ENCODE results near the gene GLCCI1. TPM values are rescaled to one million over a fixed set of nuclear protein-coding genes. Genes with fewer than 3 reads are reported as not detected.

GLCCI1 gene
- total and polyA plus RNA-seq, 2 of the 13 experiments (the other 11 are each of a cell fraction or from before 2014, with no cell fraction given): 1.3 to 1.7 TPM

DNA sequence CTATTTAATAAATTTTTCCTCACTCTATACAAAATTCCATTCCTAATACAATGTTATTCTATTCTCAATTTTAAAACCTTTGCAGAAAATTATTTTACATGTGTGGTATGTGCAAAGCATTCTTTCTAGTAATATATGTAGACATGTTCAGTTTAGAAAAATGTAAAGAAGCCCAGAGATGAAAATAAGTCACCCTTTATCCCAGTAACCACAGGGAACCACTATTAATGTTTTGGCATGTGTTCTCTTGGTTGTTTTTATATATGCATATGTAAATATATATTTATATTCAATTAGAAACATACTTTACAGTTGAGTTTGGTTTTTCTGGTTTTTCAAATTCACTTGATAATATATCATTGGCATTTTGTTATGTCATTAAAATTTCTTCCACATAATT, 14.8 kb upstream of the GLCCI1 start (continued):
- TF ChIP-seq ATAD3A (CRISPR knock-in tag; IDR thresholded peaks at IDR 0.05): no peak

DNA sequence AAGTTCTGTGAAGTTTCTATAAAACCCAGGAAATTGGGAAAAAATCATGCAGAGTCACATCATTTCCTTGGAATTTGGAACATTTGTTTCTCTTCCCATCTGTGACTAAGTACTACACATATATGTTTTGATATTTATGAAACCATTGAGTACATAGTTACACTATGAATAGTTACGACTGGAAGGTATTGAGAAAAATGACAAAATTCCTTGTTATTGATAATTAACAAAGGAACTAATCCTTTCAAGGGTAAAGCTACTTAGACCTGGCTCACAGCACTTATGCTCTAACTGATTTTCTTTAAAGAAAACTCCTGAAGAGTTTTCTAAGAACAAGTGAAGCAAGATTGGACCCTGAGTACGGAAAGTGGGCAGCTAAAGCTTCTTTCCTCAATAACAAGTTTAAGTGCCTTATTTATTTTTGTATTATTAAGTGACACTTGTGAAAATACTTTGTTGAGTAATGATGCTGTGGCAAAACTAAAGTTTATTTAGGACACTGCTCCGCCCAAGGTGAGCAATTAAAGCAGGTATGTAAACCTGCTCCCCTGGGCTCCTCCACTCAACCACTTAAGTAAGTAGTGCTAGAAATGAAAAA, 12.0 kb upstream of the GLCCI1 start:
- Histone ChIP-seq H4K20me1 (ENCODE audit: insufficient read depth, low read length) (no peaks in the 10 kb centered on the region), H2AFZ (ENCODE audit: low read length) (no peak overlapping the region), H3K4me2 (ENCODE audit: low read depth, low read length) (no peak overlapping the region), H3K4me1 (ENCODE audit: insufficient read depth, low read length) (no peaks in the 10 kb centered on the region), H3K9me3 (ENCODE audit: low read length) (no peaks in the 10 kb centered on the region), H3K79me2 (ENCODE audit: insufficient read depth, low read length) (no peaks in the 10 kb centered on the region), H3K36me3 (replicated peaks in 1 of 2; ENCODE audit: control insufficient read depth in 1 of 2, insufficient read depth in 2 of 2, low read length in 2 of 2) (no peaks in the 10 kb centered on the region), H3K27me3 (ENCODE audit: control insufficient read depth in 1 of 2, insufficient read depth in 2 of 2, low read length in 2 of 2) (no peaks in the 10 kb centered on the region), H3K4me3 (replicated peaks in 1 of 3; ENCODE audit: insufficient read depth in 1 of 3, low read depth in 2 of 3, low read length in 3 of 3) (no peak overlapping the region), H3K27ac (ENCODE audit: extremely low read length, insufficient read depth, low read length) (no peak overlapping the region), H3K9ac (ENCODE audit: insufficient read depth, low read depth, low read length) (no peak overlapping the region)
- ATAC-seq (no peak), DNase-seq (ENCODE audit: low spot score) (no peak), FAIRE-seq (no peak)
- ChIA-PET CTCF (ENCODE audit: low intra/inter-chr PET ratio, low total read pairs) (no interaction called here), POLR2A (no interaction called here)
- intact Hi-C loops (cut with micrococcal nuclease; ENCODE audit: unreplicated experiment): no loop called here
- 22% methylated on average over 3 of the region's 3 CpGs for whole genome bisulfite sequencing (ENCODE audit: low lambda C conversion rate)
- in situ Hi-C loops (cut with HindIII; ENCODE audit: extremely low pct_ligation_motif_present, low pct_unique_long_range_greater_than_20kb): no loop called here
- TF ChIP-seq ERF (CRISPR knock-in tag; IDR thresholded peaks at IDR 0.05) (no peak), HOXA7 (CRISPR knock-in tag; IDR thresholded peaks at IDR 0.05) (no peak), SMARCC2 (IDR thresholded peaks at IDR 0.05) (no peak), SMYD3 (CRISPR knock-in tag; IDR thresholded peaks at IDR 0.05) (no peak), CBFB (CRISPR knock-in tag; IDR thresholded peaks at IDR 0.05) (no peak), KDM5A (IDR thresholded peaks at IDR 0.05; ENCODE audit: borderline replicate concordance, low read length) (no peak), ZNF260 (CRISPR knock-in tag; IDR thresholded peaks at IDR 0.05; ENCODE audit: borderline replicate concordance, low read depth) (no peak), FOXM1 (CRISPR knock-in tag; IDR thresholded peaks at IDR 0.05) (no peak), ZNF607 (CRISPR knock-in tag; IDR thresholded peaks at IDR 0.05; ENCODE audit: borderline replicate concordance) (no peak), ATF7-NPFF (CRISPR knock-in tag; IDR thresholded peaks at IDR 0.05; ENCODE audit: low read depth) (no peak), ZFP36L2 (CRISPR knock-in tag; IDR thresholded peaks at IDR 0.05) (no peak)
- TF ChIP-seq, protein P1, sequence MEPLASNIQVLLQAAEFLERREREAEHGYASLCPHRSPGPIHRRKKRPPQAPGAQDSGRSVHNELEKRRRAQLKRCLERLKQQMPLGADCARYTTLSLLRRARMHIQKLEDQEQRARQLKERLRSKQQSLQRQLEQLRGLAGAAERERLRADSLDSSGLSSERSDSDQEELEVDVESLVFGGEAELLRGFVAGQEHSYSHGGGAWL (CRISPR knock-in tag; IDR thresholded peaks at IDR 0.05): no peak
- TF ChIP-seq, protein P2, sequence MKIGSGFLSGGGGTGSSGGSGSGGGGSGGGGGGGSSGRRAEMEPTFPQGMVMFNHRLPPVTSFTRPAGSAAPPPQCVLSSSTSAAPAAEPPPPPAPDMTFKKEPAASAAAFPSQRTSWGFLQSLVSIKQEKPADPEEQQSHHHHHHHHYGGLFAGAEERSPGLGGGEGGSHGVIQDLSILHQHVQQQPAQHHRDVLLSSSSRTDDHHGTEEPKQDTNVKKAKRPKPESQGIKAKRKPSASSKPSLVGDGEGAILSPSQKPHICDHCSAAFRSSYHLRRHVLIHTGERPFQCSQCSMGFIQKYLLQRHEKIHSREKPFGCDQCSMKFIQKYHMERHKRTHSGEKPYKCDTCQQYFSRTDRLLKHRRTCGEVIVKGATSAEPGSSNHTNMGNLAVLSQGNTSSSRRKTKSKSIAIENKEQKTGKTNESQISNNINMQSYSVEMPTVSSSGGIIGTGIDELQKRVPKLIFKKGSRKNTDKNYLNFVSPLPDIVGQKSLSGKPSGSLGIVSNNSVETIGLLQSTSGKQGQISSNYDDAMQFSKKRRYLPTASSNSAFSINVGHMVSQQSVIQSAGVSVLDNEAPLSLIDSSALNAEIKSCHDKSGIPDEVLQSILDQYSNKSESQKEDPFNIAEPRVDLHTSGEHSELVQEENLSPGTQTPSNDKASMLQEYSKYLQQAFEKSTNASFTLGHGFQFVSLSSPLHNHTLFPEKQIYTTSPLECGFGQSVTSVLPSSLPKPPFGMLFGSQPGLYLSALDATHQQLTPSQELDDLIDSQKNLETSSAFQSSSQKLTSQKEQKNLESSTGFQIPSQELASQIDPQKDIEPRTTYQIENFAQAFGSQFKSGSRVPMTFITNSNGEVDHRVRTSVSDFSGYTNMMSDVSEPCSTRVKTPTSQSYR (CRISPR knock-in tag; IDR thresholded peaks at IDR 0.05; ENCODE audit: borderline replicate concordance): no peak
- TF ChIP-seq, protein P3, sequence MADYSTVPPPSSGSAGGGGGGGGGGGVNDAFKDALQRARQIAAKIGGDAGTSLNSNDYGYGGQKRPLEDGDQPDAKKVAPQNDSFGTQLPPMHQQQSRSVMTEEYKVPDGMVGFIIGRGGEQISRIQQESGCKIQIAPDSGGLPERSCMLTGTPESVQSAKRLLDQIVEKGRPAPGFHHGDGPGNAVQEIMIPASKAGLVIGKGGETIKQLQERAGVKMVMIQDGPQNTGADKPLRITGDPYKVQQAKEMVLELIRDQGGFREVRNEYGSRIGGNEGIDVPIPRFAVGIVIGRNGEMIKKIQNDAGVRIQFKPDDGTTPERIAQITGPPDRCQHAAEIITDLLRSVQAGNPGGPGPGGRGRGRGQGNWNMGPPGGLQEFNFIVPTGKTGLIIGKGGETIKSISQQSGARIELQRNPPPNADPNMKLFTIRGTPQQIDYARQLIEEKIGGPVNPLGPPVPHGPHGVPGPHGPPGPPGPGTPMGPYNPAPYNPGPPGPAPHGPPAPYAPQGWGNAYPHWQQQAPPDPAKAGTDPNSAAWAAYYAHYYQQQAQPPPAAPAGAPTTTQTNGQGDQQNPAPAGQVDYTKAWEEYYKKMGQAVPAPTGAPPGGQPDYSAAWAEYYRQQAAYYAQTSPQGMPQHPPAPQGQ (CRISPR knock-in tag; IDR thresholded peaks at IDR 0.05; ENCODE audit: borderline replicate concordance): no peak
- TF ChIP-seq, protein P4, sequence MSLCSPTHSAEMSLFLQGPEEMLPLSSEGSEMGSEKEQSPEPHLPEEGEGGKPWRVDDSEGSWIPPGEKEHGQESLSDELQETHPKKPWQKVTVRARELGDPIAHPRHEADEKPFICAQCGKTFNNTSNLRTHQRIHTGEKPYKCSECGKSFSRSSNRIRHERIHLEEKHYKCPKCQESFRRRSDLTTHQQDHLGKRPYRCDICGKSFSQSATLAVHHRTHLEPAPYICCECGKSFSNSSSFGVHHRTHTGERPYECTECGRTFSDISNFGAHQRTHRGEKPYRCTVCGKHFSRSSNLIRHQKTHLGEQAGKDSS (CRISPR knock-in tag; IDR thresholded peaks at IDR 0.05; ENCODE audit: borderline replicate concordance, low read depth): no peak
- no TSS peak for BruUV-seq (replicated peaks)
